Activated T-helper 1 cell treated with anti-CD3 and anti-CD28 coated beads, Interleukin-12 subunit alpha, Interleukin-12 subunit beta, Interleukin-2, Interleukin-4 antibody, amounts not matched to agents 30 ng/mL and 10 ng/mL and 1 ng/mL, durations not matched to agents 14 hours and 24 hours and 36 hours (primary cell): ENCODE data around the gene TMBIM1. TPM values are rescaled to one million over a fixed set of nuclear protein-coding genes. Genes with fewer than 3 reads are reported as not detected.
"Not testable (repeated sequence)": the region's sequence is repeated elsewhere in the genome, so short reads cannot be mapped to it uniquely, and the experiment has no call there.

ENCODE experiments used
- DNase-seq: peaks from one replicate; pipeline ENCODE4 v3.0.0; 2021; ENCODE audit warnings: low spot score
- H3K27ac Mint-ChIP-seq: one replicate; pipeline ENCODE4 v1.8.0; 2021; ENCODE audit warnings: mild to moderate bottlenecking, mixed read lengths
- H3K27me3 Mint-ChIP-seq: one replicate; pipeline ENCODE4 v1.8.0; 2022; ENCODE audit warnings: mild to moderate bottlenecking, moderate library complexity, mixed read lengths; ENCODE audit not compliant: insufficient read depth
- H3K36me3 Mint-ChIP-seq: one replicate; pipeline ENCODE4 v1.8.0; 2021; ENCODE audit warnings: low read depth, mixed read lengths
- H3K4me1 Mint-ChIP-seq: one replicate; pipeline ENCODE4 v1.8.0; 2021; ENCODE audit warnings: low read depth, mixed read lengths
- H3K4me3 Mint-ChIP-seq: one replicate; pipeline ENCODE4 v1.8.0; 2021; ENCODE audit warnings: mild to moderate bottlenecking, moderate library complexity, mixed read lengths
- H3K9me3 Mint-ChIP-seq: one replicate; pipeline ENCODE4 v1.8.0; 2021; ENCODE audit warnings: mixed read lengths
- intact Hi-C: fragments of 100-400 bp; cut with micrococcal nuclease; formaldehyde crosslinking; loops from one replicate; pipeline ENCODE4 v1.15.1; 2024
- total RNA-seq: library from RNA; stranded (reverse); gene quantifications from 2 replicates; pipeline ENCODE4 v1.2.3, GENCODE V29; 2022

Gene TMBIM1
- total RNA-seq, 1 donor from 2014 or later: 66.2 TPM

- peaks cover 13% of the 10 kb centered on the region for H3K4me1 Mint-ChIP-seq
- no peak overlapping the region for H3K4me3 Mint-ChIP-seq
- DNase-seq: no peak
- peaks cover 19% of the 10 kb centered on the region for H3K27me3 Mint-ChIP-seq
- H3K9me3 Mint-ChIP-seq: no peaks in the 10 kb centered on the region
- H3K27ac Mint-ChIP-seq: no peak overlapping the region
- intact Hi-C loops: no loop called here
- no peaks in the 10 kb centered on the region for H3K36me3 Mint-ChIP-seq
Observed at GRCh38 chr2:218326315-218326714, 34.0 kb upstream of the TMBIM1 start.

- intact Hi-C loops: no loop called here
- peaks cover 19% of the 10 kb centered on the region for H3K4me1 Mint-ChIP-seq
- H3K9me3 Mint-ChIP-seq: no peaks in the 10 kb centered on the region
- peaks cover 20% of the 10 kb centered on the region for H3K27me3 Mint-ChIP-seq
- no peak overlapping the region for H3K4me3 Mint-ChIP-seq
- no peak overlapping the region for H3K27ac Mint-ChIP-seq
- H3K36me3 Mint-ChIP-seq: no peaks in the 10 kb centered on the region
- DNase-seq: no peak
Observed at GRCh38 chr2:218325566-218326160, 33.4 kb upstream of the TMBIM1 start.

GRCh38 chr2:218323526-218324472 is 31.5 kb upstream of the TMBIM1 start:
- peaks cover 20% of the 10 kb centered on the region for H3K27me3 Mint-ChIP-seq
- H3K4me3 Mint-ChIP-seq: peak overlapping the region; percentile 84
- intact Hi-C loops: loop anchor here (2.0 kb wide), 3 partner anchors 35 to 73 kb away; no protein-coding TSS in a partner anchor
- no peak for DNase-seq
- no peaks in the 10 kb centered on the region for H3K36me3 Mint-ChIP-seq
- no peaks in the 10 kb centered on the region for H3K9me3 Mint-ChIP-seq
- no peak overlapping the region for H3K27ac Mint-ChIP-seq
- peaks cover 22% of the 10 kb centered on the region for H3K4me1 Mint-ChIP-seq

- intact Hi-C loops: loop anchor here (2.0 kb wide), 3 partner anchors 34 to 74 kb away; no protein-coding TSS in a partner anchor
- H3K4me1 Mint-ChIP-seq: peaks cover 22% of the 10 kb centered on the region
- peak overlapping the region; percentile 84 for H3K4me3 Mint-ChIP-seq
- H3K36me3 Mint-ChIP-seq: no peaks in the 10 kb centered on the region
- H3K27me3 Mint-ChIP-seq: peaks cover 20% of the 10 kb centered on the region
- no peaks in the 10 kb centered on the region for H3K9me3 Mint-ChIP-seq
- no peak overlapping the region for H3K27ac Mint-ChIP-seq
- peak; percentile 28 for DNase-seq
Observed at GRCh38 chr2:218322768-218323525, 30.6 kb upstream of the TMBIM1 start.

GRCh38 chr2:218320704-218321336 is 28.5 kb upstream of the TMBIM1 start:
- Mint-ChIP-seq H3K4me1 (peaks cover 44% of the 10 kb centered on the region), H3K4me3 (no peak overlapping the region), H3K27me3 (peaks cover 17% of the 10 kb centered on the region), H3K9me3 (no peaks in the 10 kb centered on the region), H3K36me3 (peaks cover 7% of the 10 kb centered on the region), H3K27ac (no peak overlapping the region)
- intact Hi-C loops: no loop called here
- DNase-seq: no peak

GRCh38 chr2:218319813-218320365 is 27.6 kb upstream of the TMBIM1 start:
- Mint-ChIP-seq H3K36me3 (peaks cover 9% of the 10 kb centered on the region), H3K9me3 (no peaks in the 10 kb centered on the region), H3K4me3 (no peak overlapping the region), H3K27me3 (peaks cover 15% of the 10 kb centered on the region), H3K4me1 (peaks cover 49% of the 10 kb centered on the region), H3K27ac (no peak overlapping the region)
- intact Hi-C loops: loop anchor here (5.0 kb wide), 1 partner anchor 47 kb away; no protein-coding TSS in a partner anchor
- no peak for DNase-seq

GRCh38 chr2:218318241-218318640 is 25.9 kb upstream of the TMBIM1 start:
- intact Hi-C loops: loop anchor here (5.0 kb wide), 1 partner anchor 49 kb away; no protein-coding TSS in a partner anchor
- H3K27me3 Mint-ChIP-seq: peaks cover 2% of the 10 kb centered on the region
- H3K36me3 Mint-ChIP-seq: peaks cover 9% of the 10 kb centered on the region
- H3K9me3 Mint-ChIP-seq: no peaks in the 10 kb centered on the region
- H3K4me1 Mint-ChIP-seq: peaks cover 40% of the 10 kb centered on the region
- no peak overlapping the region for H3K27ac Mint-ChIP-seq
- no peak for DNase-seq
- no peak overlapping the region for H3K4me3 Mint-ChIP-seq

- intact Hi-C loops: loop anchor here (5.0 kb wide), 1 partner anchor 49 kb away; no protein-coding TSS in a partner anchor
- peaks cover 40% of the 10 kb centered on the region for H3K4me1 Mint-ChIP-seq
- peaks cover 2% of the 10 kb centered on the region for H3K27me3 Mint-ChIP-seq
- no peaks in the 10 kb centered on the region for H3K9me3 Mint-ChIP-seq
- H3K36me3 Mint-ChIP-seq: peaks cover 9% of the 10 kb centered on the region
- DNase-seq: no peak
- H3K4me3 Mint-ChIP-seq: no peak overlapping the region
- H3K27ac Mint-ChIP-seq: peak overlapping the region; percentile 35
Observed at GRCh38 chr2:218317835-218318234, 25.5 kb upstream of the TMBIM1 start.

- peaks cover 9% of the 10 kb centered on the region for H3K36me3 Mint-ChIP-seq
- H3K27me3 Mint-ChIP-seq: peaks cover 2% of the 10 kb centered on the region
- no peak overlapping the region for H3K4me3 Mint-ChIP-seq
- intact Hi-C loops: loop anchor here (5.0 kb wide), 1 partner anchor 50 kb away; no protein-coding TSS in a partner anchor
- no peak for DNase-seq
- H3K27ac Mint-ChIP-seq: peak overlapping the region; percentile 92
- H3K9me3 Mint-ChIP-seq: no peaks in the 10 kb centered on the region
- peaks cover 36% of the 10 kb centered on the region for H3K4me1 Mint-ChIP-seq
Observed at GRCh38 chr2:218317303-218317630, 25.0 kb upstream of the TMBIM1 start.

GRCh38 chr2:218315397-218315796 is 23.1 kb upstream of the TMBIM1 start:
- no peak overlapping the region for H3K27ac Mint-ChIP-seq
- intact Hi-C loops: loop anchor here (5.0 kb wide), 1 partner anchor 52 kb away; no protein-coding TSS in a partner anchor
- DNase-seq: no peak
- H3K36me3 Mint-ChIP-seq: peaks cover 9% of the 10 kb centered on the region
- no peaks in the 10 kb centered on the region for H3K27me3 Mint-ChIP-seq
- H3K4me1 Mint-ChIP-seq: peaks cover 27% of the 10 kb centered on the region
- no peaks in the 10 kb centered on the region for H3K9me3 Mint-ChIP-seq
- H3K4me3 Mint-ChIP-seq: no peak overlapping the region

GRCh38 chr2:218314764-218315163 is 22.5 kb upstream of the TMBIM1 start:
- not testable (repeated sequence) for H3K27me3 Mint-ChIP-seq, H3K4me3 Mint-ChIP-seq, H3K36me3 Mint-ChIP-seq, H3K9me3 Mint-ChIP-seq, DNase-seq, H3K27ac Mint-ChIP-seq
- intact Hi-C loops: loop anchor here (5.0 kb wide), 1 partner anchor 53 kb away; no protein-coding TSS in a partner anchor
- peaks cover 27% of the 10 kb centered on the region for H3K4me1 Mint-ChIP-seq

- Mint-ChIP-seq H3K27ac (no peak overlapping the region), H3K4me1 (peaks cover 27% of the 10 kb centered on the region), H3K4me3 (no peak overlapping the region)
Observed at GRCh38 chr2:218313356-218313755, 21.1 kb upstream of the TMBIM1 start.

More at GRCh38 chr2:218313356-218313755, 21.1 kb upstream of the TMBIM1 start:
- Mint-ChIP-seq H3K36me3 (peaks cover 9% of the 10 kb centered on the region), H3K27me3 (peaks cover 2% of the 10 kb centered on the region), H3K9me3 (no peaks in the 10 kb centered on the region)
- DNase-seq: no peak
- intact Hi-C loops: no loop called here
